Measurements from ENCODE around the gene RNF152. TPM values are rescaled to one million over a fixed set of nuclear protein-coding genes. Genes with fewer than 3 reads are reported as not detected.

RNF152 gene
- total and polyA plus RNA-seq, 2 donors (not counting 3 experiments of a cell fraction or from before 2014, with no cell fraction given): 20.8 to 27.5 TPM

DNA sequence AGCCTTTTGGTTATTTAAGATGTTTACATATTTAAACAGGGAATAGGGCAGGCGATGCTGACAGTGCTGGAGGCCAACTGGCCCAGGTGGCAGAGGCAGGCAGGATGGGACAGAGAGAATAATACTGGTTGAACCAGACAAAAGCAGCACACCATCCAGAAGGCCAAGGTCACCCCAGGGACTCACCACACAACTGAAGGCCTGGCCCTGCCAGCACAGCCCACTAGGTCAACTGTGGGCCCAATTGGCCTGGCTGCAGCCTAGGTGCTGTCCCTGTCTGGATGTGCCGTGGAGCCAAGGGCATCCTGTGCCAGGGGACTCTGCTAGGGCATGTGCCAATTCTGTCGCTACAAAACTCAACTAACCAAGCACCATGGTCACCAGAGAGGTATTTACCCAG is 69.2 kb downstream of the RNF152 start:
- no peaks in the 10 kb centered on the region for H3K9me1 ChIP-seq (replicated peaks; ENCODE audit: control insufficient read depth, extremely low read depth, insufficient read depth, low read length)
- no peaks in the 10 kb centered on the region for H3K36me3 ChIP-seq (ENCODE audit: control insufficient read depth in 2 of 2, extremely low read depth in 1 of 2, insufficient read depth in 2 of 2, low read length in 2 of 2)
- H3K27ac ChIP-seq (ENCODE audit: insufficient read depth, low read depth, low read length): no peak overlapping the region
- H3K27me3 ChIP-seq (ENCODE audit: control insufficient read depth in 2 of 2, insufficient read depth in 2 of 2, low read length in 2 of 2): no peaks in the 10 kb centered on the region
- H2AFZ ChIP-seq (ENCODE audit: low read depth, low read length): no peak overlapping the region
- dilution Hi-C loops (cut with MboI; ENCODE audit: extremely low pct_ligation_motif_present, low sequenced_read_pairs): no loop called here
- peaks cover 17% of the 10 kb centered on the region for H3K79me2 ChIP-seq (ENCODE audit: control insufficient read depth, insufficient read depth, low read length)
- no peak overlapping the region for H3K4me3 ChIP-seq (replicated peaks in 1 of 3; ENCODE audit: insufficient read depth in 1 of 3, low read depth in 1 of 3, low read length in 3 of 3)
- no peak overlapping the region for H3K9ac ChIP-seq (replicated peaks; ENCODE audit: extremely low read depth, insufficient read depth, low read length)
- H3K4me2 ChIP-seq (ENCODE audit: insufficient read depth, low read length): no peak overlapping the region
- intact Hi-C loops (cut with micrococcal nuclease): no loop called here
- DNase-seq (ENCODE audit: low read depth, low spot score): no peak
- H3K9me3 ChIP-seq (replicated peaks; ENCODE audit: control insufficient read depth, insufficient read depth, low read length): no peaks in the 10 kb centered on the region
- CTCF ChIA-PET: no interaction called here
- no peaks in the 10 kb centered on the region for H3K4me1 ChIP-seq (ENCODE audit: control insufficient read depth, extremely low read depth, insufficient read depth, low read length)
- POLR2A ChIA-PET: no interaction called here
- BruUV-seq (replicated peaks): no TSS peak
- FAIRE-seq: no peak
- peaks cover 2% of the 10 kb centered on the region for H4K20me1 ChIP-seq (replicated peaks; ENCODE audit: control insufficient read depth, extremely low read depth, insufficient read depth, low read length)
- TF ChIP-seq POLR2A (IDR thresholded peaks at IDR 0.05; ENCODE audit: low read depth, low read length) (no peak), POLR2AphosphoS5 (IDR thresholded peaks at IDR 0.05; ENCODE audit: insufficient read depth, low read depth, low read length) (no peak), GATA2 (IDR thresholded peaks at IDR 0.05; ENCODE audit: insufficient read depth, insufficient read length, low read depth, low read length) (no peak), FOS (IDR thresholded peaks at IDR 0.05; ENCODE audit: borderline replicate concordance, insufficient read depth, low read length) (no peak), MYC (IDR thresholded peaks at IDR 0.05; ENCODE audit: low read depth, low read length) (no peak), JUN (IDR thresholded peaks at IDR 0.05; ENCODE audit: borderline replicate concordance, insufficient read depth, insufficient read length, low read depth) (no peak), EZH2 (IDR thresholded peaks at IDR 0.05; ENCODE audit: borderline replicate concordance, low read depth, low read length, severe bottlenecking) (no peak)
- TF ChIP-seq, protein P1, sequence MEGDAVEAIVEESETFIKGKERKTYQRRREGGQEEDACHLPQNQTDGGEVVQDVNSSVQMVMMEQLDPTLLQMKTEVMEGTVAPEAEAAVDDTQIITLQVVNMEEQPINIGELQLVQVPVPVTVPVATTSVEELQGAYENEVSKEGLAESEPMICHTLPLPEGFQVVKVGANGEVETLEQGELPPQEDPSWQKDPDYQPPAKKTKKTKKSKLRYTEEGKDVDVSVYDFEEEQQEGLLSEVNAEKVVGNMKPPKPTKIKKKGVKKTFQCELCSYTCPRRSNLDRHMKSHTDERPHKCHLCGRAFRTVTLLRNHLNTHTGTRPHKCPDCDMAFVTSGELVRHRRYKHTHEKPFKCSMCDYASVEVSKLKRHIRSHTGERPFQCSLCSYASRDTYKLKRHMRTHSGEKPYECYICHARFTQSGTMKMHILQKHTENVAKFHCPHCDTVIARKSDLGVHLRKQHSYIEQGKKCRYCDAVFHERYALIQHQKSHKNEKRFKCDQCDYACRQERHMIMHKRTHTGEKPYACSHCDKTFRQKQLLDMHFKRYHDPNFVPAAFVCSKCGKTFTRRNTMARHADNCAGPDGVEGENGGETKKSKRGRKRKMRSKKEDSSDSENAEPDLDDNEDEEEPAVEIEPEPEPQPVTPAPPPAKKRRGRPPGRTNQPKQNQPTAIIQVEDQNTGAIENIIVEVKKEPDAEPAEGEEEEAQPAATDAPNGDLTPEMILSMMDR (IDR thresholded peaks at IDR 0.05; ENCODE audit: extremely low read depth in 1 of 2, insufficient read depth in 1 of 2, low read depth in 1 of 2, low read length in 2 of 2): no peak
- TF ChIP-seq, protein P2, sequence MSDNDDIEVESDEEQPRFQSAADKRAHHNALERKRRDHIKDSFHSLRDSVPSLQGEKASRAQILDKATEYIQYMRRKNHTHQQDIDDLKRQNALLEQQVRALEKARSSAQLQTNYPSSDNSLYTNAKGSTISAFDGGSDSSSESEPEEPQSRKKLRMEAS (IDR thresholded peaks at IDR 0.05; ENCODE audit: insufficient read depth, insufficient read length): no peak
